ENCODE data around the gene ACE2. TPM values are rescaled to one million over a fixed set of nuclear protein-coding genes. Genes with fewer than 3 reads are reported as not detected.
"Not testable (repeated sequence)": the region's sequence is repeated elsewhere in the genome, so short reads cannot be mapped to it uniquely, and the experiment has no call there.

Gene ACE2
- not detected in 3 replicates for total RNA-seq
- long read RNA-seq = 0 reads

- TF ChIP-seq CTCF (IDR thresholded peaks at IDR 0.05) = no peak
- Mint-ChIP-seq H3K9me3 (ENCODE audit: low read depth) (no peaks in the 10 kb centered on the region), H3K36me3 (ENCODE audit: low read depth) (no peaks in the 10 kb centered on the region), H3K4me1 (ENCODE audit: low read depth) (no peaks in the 10 kb centered on the region), H3K27ac (ENCODE audit: unreplicated experiment) (no peak within 1 kb of the TSS), H3K27me3 (ENCODE audit: low read depth) (peaks cover 11% of the 10 kb centered on the region), H3K4me3 (ENCODE audit: unreplicated experiment) (no peak within 1 kb of the TSS)
- DNase-seq (ENCODE audit: low spot score) = no peak
Observed at GRCh38 chrX:15600745-15601144, at the start of gene ACE2. Gene ACE2 (minus strand): TSS chrX:15600960. CDS start chrX:15600911, 49 bp downstream.

GRCh38 chrX:15647510-15647909 lies 46.8 kb upstream of the ACE2 start:
- not testable (repeated sequence) for H3K4me1 Mint-ChIP-seq (ENCODE audit: low read depth); H3K36me3 Mint-ChIP-seq (ENCODE audit: low read depth); H3K9me3 Mint-ChIP-seq (ENCODE audit: low read depth); DNase-seq (ENCODE audit: low spot score); H3K27ac Mint-ChIP-seq (ENCODE audit: unreplicated experiment); H3K27me3 Mint-ChIP-seq (ENCODE audit: low read depth); H3K4me3 Mint-ChIP-seq (ENCODE audit: unreplicated experiment)

GRCh38 chrX:15646543-15646942 lies 45.8 kb upstream of the ACE2 start:
- peaks cover 7% of the 10 kb centered on the region for H3K27me3 Mint-ChIP-seq (ENCODE audit: low read depth)
- no peaks in the 10 kb centered on the region for H3K36me3 Mint-ChIP-seq (ENCODE audit: low read depth)
- no peaks in the 10 kb centered on the region for H3K4me1 Mint-ChIP-seq (ENCODE audit: low read depth)
- H3K4me3 Mint-ChIP-seq (ENCODE audit: unreplicated experiment) = no peak overlapping the region
- no peak for DNase-seq (ENCODE audit: low spot score)
- no peak overlapping the region for H3K27ac Mint-ChIP-seq (ENCODE audit: unreplicated experiment)
- no peaks in the 10 kb centered on the region for H3K9me3 Mint-ChIP-seq (ENCODE audit: low read depth)
- no peak for TF ChIP-seq CTCF (IDR thresholded peaks at IDR 0.05)

GRCh38 chrX:15646031-15646430 lies 45.3 kb upstream of the ACE2 start:
- TF ChIP-seq CTCF (IDR thresholded peaks at IDR 0.05) = no peak
- H3K4me1 Mint-ChIP-seq (ENCODE audit: low read depth) = no peaks in the 10 kb centered on the region
- no peak for DNase-seq (ENCODE audit: low spot score)
- no peaks in the 10 kb centered on the region for H3K36me3 Mint-ChIP-seq (ENCODE audit: low read depth)
- H3K4me3 Mint-ChIP-seq (ENCODE audit: unreplicated experiment) = no peak overlapping the region
- H3K27me3 Mint-ChIP-seq (ENCODE audit: low read depth) = peaks cover 7% of the 10 kb centered on the region
- H3K27ac Mint-ChIP-seq (ENCODE audit: unreplicated experiment) = no peak overlapping the region
- H3K9me3 Mint-ChIP-seq (ENCODE audit: low read depth) = no peaks in the 10 kb centered on the region

- peaks cover 7% of the 10 kb centered on the region for H3K27me3 Mint-ChIP-seq (ENCODE audit: low read depth)
- H3K27ac Mint-ChIP-seq (ENCODE audit: unreplicated experiment) = no peak overlapping the region
- TF ChIP-seq CTCF (IDR thresholded peaks at IDR 0.05) = no peak
- DNase-seq (ENCODE audit: low spot score) = no peak
- H3K9me3 Mint-ChIP-seq (ENCODE audit: low read depth) = no peaks in the 10 kb centered on the region
- no peaks in the 10 kb centered on the region for H3K36me3 Mint-ChIP-seq (ENCODE audit: low read depth)
- H3K4me3 Mint-ChIP-seq (ENCODE audit: unreplicated experiment) = no peak overlapping the region
- H3K4me1 Mint-ChIP-seq (ENCODE audit: low read depth) = no peaks in the 10 kb centered on the region
Observed at GRCh38 chrX:15645266-15645665, 44.5 kb upstream of the ACE2 start.

GRCh38 chrX:15644560-15644872 lies 43.8 kb upstream of the ACE2 start:
- TF ChIP-seq CTCF (IDR thresholded peaks at IDR 0.05) = no peak
- DNase-seq (ENCODE audit: low spot score) = no peak
- H3K27ac Mint-ChIP-seq (ENCODE audit: unreplicated experiment) = no peak overlapping the region
- no peaks in the 10 kb centered on the region for H3K4me1 Mint-ChIP-seq (ENCODE audit: low read depth)
- H3K9me3 Mint-ChIP-seq (ENCODE audit: low read depth) = no peaks in the 10 kb centered on the region
- no peaks in the 10 kb centered on the region for H3K36me3 Mint-ChIP-seq (ENCODE audit: low read depth)
- peaks cover 7% of the 10 kb centered on the region for H3K27me3 Mint-ChIP-seq (ENCODE audit: low read depth)
- no peak overlapping the region for H3K4me3 Mint-ChIP-seq (ENCODE audit: unreplicated experiment)

Measured in chondrocyte (in vitro differentiated cells).